ENCODE results near the gene ADAM33.

ADAM33 gene

GRCh38 chr20:3631534-3631933 is 50.3 kb downstream of the ADAM33 start:
- H3K4me3 Mint-ChIP-seq, result no peak overlapping the region

GRCh38 chr20:3630429-3630828 is 51.4 kb downstream of the ADAM33 start:
- H3K27me3 Mint-ChIP-seq, result no peaks in the 10 kb centered on the region
- H3K27ac Mint-ChIP-seq, result no peak overlapping the region
- H3K9me3 Mint-ChIP-seq, result no peaks in the 10 kb centered on the region
- no peak overlapping the region for H3K4me3 Mint-ChIP-seq
- H3K4me1 Mint-ChIP-seq (ENCODE audit: low read depth), result no peaks in the 10 kb centered on the region
- H3K36me3 Mint-ChIP-seq (ENCODE audit: low read depth), result peaks cover 22% of the 10 kb centered on the region

More at GRCh38 chr20:3631534-3631933, 50.3 kb downstream of the ADAM33 start:
- H3K4me1 Mint-ChIP-seq (ENCODE audit: low read depth), result no peaks in the 10 kb centered on the region
- H3K27me3 Mint-ChIP-seq, result no peaks in the 10 kb centered on the region
- H3K36me3 Mint-ChIP-seq (ENCODE audit: low read depth), result peaks cover 22% of the 10 kb centered on the region
- no peak overlapping the region for H3K27ac Mint-ChIP-seq
- H3K9me3 Mint-ChIP-seq, result no peaks in the 10 kb centered on the region

DNA sequence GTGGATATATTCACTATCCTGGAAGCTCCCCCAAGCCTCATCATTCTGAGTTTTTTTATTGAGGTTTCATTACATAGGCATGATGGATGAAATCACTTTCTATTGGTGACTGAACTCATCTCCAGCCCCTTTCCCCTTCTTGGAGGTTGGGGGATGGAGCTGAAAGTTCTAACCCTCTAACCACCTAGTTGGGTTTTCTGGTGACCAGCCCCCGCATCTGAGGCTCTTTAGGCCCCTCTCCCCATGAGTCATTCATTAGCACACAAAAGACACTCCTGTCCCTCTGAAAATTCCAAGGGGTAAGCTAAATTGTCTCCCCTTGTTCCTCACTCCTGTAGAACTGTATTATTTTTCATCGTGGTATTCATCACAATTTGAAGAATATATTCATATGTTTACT is 51.9 kb downstream of the ADAM33 start:
- H3K4me1 Mint-ChIP-seq (ENCODE audit: low read depth), result no peaks in the 10 kb centered on the region
- peaks cover 22% of the 10 kb centered on the region for H3K36me3 Mint-ChIP-seq (ENCODE audit: low read depth)
- H3K9me3 Mint-ChIP-seq, result no peaks in the 10 kb centered on the region
- no peaks in the 10 kb centered on the region for H3K27me3 Mint-ChIP-seq
- no peak overlapping the region for H3K27ac Mint-ChIP-seq
- no peak overlapping the region for H3K4me3 Mint-ChIP-seq

GRCh38 chr20:3628502-3629314 is 53.1 kb downstream of the ADAM33 start:
- peaks cover 18% of the 10 kb centered on the region for H3K36me3 Mint-ChIP-seq (ENCODE audit: low read depth)
- H3K4me3 Mint-ChIP-seq, result no peak overlapping the region
- H3K9me3 Mint-ChIP-seq, result no peaks in the 10 kb centered on the region
- H3K27ac Mint-ChIP-seq, result no peak overlapping the region
- H3K27me3 Mint-ChIP-seq, result no peaks in the 10 kb centered on the region
- H3K4me1 Mint-ChIP-seq (ENCODE audit: low read depth), result no peaks in the 10 kb centered on the region

DNA sequence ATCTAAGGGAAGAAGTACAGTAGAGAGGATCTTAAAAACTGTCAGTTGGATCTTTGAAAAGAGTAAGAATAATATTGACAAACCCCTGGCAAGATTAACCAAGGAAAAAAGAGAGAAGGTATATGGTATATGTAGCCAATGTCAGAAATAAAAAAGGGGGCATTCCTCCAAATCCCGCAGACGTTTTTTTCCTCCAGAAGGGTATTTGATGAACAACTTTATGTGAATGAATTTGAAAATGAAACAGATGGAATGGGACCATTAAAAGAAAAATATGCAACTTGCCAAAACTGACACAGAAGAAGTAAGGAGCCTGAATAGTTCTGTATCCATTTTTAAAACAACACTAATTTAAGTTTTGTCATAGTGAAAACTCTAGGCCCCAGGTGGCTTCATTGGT is 54.3 kb downstream of the ADAM33 start:
- no peaks in the 10 kb centered on the region for H3K9me3 Mint-ChIP-seq
- H3K4me1 Mint-ChIP-seq (ENCODE audit: low read depth), result no peaks in the 10 kb centered on the region
- peaks cover 18% of the 10 kb centered on the region for H3K36me3 Mint-ChIP-seq (ENCODE audit: low read depth)
- H3K27me3 Mint-ChIP-seq, result no peaks in the 10 kb centered on the region
- H3K27ac Mint-ChIP-seq, result no peak overlapping the region
- H3K4me3 Mint-ChIP-seq, result no peak overlapping the region

DNA sequence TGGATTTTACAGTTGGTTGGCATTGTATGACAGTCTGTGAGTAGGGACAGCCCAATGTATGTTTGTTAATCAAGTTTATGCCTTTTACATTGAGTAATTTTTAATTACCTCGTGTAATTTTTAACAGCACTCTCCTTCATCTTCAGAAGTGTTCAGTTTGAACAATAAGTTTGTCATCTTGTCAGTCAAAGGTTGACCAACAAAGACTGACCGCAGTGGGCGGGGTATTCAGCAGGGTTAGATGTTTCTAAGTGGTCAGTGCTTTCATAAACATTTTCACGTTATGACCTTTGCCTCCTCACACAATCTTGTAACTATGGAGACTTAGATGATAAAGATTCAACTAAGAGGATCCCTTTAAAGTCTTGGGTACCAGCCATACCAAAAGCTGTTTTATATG is 59.4 kb downstream of the ADAM33 start:
- Mint-ChIP-seq H3K36me3 (ENCODE audit: low read depth) (peaks cover 13% of the 10 kb centered on the region), H3K9me3 (no peaks in the 10 kb centered on the region), H3K4me1 (ENCODE audit: low read depth) (no peaks in the 10 kb centered on the region), H3K27ac (no peak overlapping the region), H3K27me3 (no peaks in the 10 kb centered on the region), H3K4me3 (no peak overlapping the region)

GRCh38 chr20:3621111-3621510 is 60.7 kb downstream of the ADAM33 start:
- H3K4me3 Mint-ChIP-seq, result no peak overlapping the region
- H3K9me3 Mint-ChIP-seq, result no peaks in the 10 kb centered on the region
- H3K36me3 Mint-ChIP-seq (ENCODE audit: low read depth), result peaks cover 13% of the 10 kb centered on the region
- H3K4me1 Mint-ChIP-seq (ENCODE audit: low read depth), result no peaks in the 10 kb centered on the region
- no peaks in the 10 kb centered on the region for H3K27me3 Mint-ChIP-seq
- H3K27ac Mint-ChIP-seq, result no peak overlapping the region

All from stimulated activated naive CD8-positive, alpha-beta T cell treated with anti-CD3 and anti-CD28 coated beads, Interleukin-15, Interleukin-2, amounts not matched to agents 100 ng/mL and 50 ng/mL, for 24 hours (primary cell).